Chondrocyte (in vitro differentiated cells): Measurements from ENCODE around the gene ACBD6. TPM values are rescaled to one million over a fixed set of nuclear protein-coding genes. Genes with fewer than 3 reads are reported as not detected.
"Not testable (repeated sequence)": the region's sequence is repeated elsewhere in the genome, so short reads cannot be mapped to it uniquely, and the experiment has no call there.

Experiments used
- DNase-seq: peaks from one replicate; pipeline ENCODE4 v3.0.0; 2021; ENCODE audit warnings: mixed read lengths, low spot score
- H3K27ac Mint-ChIP-seq: one replicate; pipeline ENCODE4 v1.8.0; 2021; ENCODE audit warnings: mild to moderate bottlenecking, moderate library complexity, mixed read lengths; ENCODE audit not compliant: unreplicated experiment
- H3K27me3 Mint-ChIP-seq: 2 replicates; pipeline ENCODE4 v1.8.0; 2021; ENCODE audit warnings: low read depth, mixed read lengths
- H3K36me3 Mint-ChIP-seq: 2 replicates; pipeline ENCODE4 v1.8.0; 2021; ENCODE audit warnings: low read depth, mixed read lengths
- H3K4me1 Mint-ChIP-seq: 2 replicates; pipeline ENCODE4 v1.8.0; 2021; ENCODE audit warnings: low read depth, mild to moderate bottlenecking, mixed read lengths
- H3K4me3 Mint-ChIP-seq: one replicate; pipeline ENCODE4 v1.8.0; 2021; ENCODE audit warnings: mild to moderate bottlenecking, moderate library complexity, mixed read lengths; ENCODE audit not compliant: unreplicated experiment
- H3K9me3 Mint-ChIP-seq: 2 replicates; pipeline ENCODE4 v1.8.0; 2021; ENCODE audit warnings: low read depth, mixed read lengths
- total RNA-seq: library from RNA; stranded (reverse); gene quantifications from 3 replicates; pipeline ENCODE4 v1.2.1, GENCODE V29; 2021
- TF ChIP-seq, protein P1 (sequence below): fragments of 200-600 bp; sonication (generic); IDR thresholded peaks from 2 replicates; pipeline ENCODE4 v1.5.0; 2021; ENCODE audit warnings: antibody characterized with exemption, mild to moderate bottlenecking, moderate library complexity

ACBD6 gene
- total RNA-seq, 1 donor from 2014 or later, result 43.4 TPM

DNA sequence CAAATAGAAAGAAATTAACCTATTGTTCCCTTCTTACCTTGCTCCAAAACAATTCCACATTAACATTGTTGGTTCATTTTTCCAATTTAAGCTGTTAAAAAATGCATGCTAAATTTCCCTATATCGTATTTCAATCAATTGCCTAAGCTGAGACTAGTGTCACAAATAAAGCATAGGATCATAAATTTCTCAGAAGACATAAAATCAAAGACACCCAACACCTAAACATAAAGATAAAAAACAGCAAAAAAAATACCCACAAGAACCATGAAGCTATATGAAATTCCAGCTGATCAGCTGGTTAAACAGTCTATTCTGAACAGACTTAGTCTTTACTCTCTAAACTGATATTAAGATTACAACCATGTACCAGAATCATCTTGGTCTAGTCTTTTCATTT is 32.3 kb downstream of the ACBD6 start:
- Mint-ChIP-seq H3K36me3 (peaks cover 12% of the 10 kb centered on the region), H3K4me3 (no peak overlapping the region), H3K4me1 (peaks cover 3% of the 10 kb centered on the region), H3K27me3 (no peaks in the 10 kb centered on the region), H3K27ac (no peak overlapping the region), H3K9me3 (peaks cover 3% of the 10 kb centered on the region)
- no peak for DNase-seq
- TF ChIP-seq, protein P1, sequence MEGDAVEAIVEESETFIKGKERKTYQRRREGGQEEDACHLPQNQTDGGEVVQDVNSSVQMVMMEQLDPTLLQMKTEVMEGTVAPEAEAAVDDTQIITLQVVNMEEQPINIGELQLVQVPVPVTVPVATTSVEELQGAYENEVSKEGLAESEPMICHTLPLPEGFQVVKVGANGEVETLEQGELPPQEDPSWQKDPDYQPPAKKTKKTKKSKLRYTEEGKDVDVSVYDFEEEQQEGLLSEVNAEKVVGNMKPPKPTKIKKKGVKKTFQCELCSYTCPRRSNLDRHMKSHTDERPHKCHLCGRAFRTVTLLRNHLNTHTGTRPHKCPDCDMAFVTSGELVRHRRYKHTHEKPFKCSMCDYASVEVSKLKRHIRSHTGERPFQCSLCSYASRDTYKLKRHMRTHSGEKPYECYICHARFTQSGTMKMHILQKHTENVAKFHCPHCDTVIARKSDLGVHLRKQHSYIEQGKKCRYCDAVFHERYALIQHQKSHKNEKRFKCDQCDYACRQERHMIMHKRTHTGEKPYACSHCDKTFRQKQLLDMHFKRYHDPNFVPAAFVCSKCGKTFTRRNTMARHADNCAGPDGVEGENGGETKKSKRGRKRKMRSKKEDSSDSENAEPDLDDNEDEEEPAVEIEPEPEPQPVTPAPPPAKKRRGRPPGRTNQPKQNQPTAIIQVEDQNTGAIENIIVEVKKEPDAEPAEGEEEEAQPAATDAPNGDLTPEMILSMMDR, result no peak

DNA sequence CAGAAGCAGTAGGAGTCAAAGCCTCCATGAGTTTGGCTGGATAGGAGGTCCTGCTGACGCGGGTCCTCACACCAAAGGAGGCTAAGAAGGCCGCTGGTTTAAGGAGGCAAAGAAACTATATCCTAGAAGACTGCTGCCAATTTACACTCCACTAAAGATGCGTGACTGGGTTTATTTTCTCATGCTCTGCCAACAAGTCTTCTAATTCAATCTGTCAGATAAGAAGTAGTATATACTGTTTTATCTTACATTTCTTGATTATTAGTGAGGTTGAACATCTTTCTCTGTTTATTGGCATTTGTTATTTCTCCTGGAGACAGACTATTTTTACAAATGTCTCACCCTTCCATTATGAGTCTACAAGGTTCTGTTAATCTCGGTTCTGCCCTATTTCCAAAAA is 34.1 kb downstream of the ACBD6 start:
- no peak for DNase-seq
- TF ChIP-seq, protein P1, result no peak
- Mint-ChIP-seq H3K4me1 (peaks cover 3% of the 10 kb centered on the region), H3K4me3 (no peak overlapping the region), H3K9me3 (peaks cover 17% of the 10 kb centered on the region), H3K36me3 (peaks cover 24% of the 10 kb centered on the region), H3K27me3 (no peaks in the 10 kb centered on the region), H3K27ac (no peak overlapping the region)

DNA sequence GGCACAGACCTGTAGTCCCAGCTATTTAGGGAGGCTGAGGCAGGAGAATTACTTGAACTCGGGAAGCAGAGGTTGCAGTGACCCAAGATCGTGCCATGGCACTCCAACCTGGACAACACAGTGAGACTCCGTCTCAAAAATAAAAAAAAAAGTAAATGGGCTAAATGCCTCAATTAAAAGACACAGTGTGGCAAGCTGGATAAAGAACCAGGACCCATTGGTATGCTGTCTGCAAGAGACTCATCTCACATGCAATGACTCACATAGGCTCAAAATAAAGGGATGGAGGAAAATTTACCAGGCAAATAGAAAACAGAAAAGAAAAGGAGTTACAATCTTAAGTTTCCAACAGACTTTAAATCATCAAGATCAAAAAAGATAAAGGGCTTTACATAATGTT is 40.3 kb downstream of the ACBD6 start:
- no peak for DNase-seq
- Mint-ChIP-seq H3K27me3 (no peaks in the 10 kb centered on the region), H3K4me3 (no peak overlapping the region), H3K9me3 (peaks cover 41% of the 10 kb centered on the region), H3K36me3 (peaks cover 37% of the 10 kb centered on the region), H3K4me1 (peaks cover 10% of the 10 kb centered on the region), H3K27ac (no peak overlapping the region)
- TF ChIP-seq, protein P1, result no peak

DNA sequence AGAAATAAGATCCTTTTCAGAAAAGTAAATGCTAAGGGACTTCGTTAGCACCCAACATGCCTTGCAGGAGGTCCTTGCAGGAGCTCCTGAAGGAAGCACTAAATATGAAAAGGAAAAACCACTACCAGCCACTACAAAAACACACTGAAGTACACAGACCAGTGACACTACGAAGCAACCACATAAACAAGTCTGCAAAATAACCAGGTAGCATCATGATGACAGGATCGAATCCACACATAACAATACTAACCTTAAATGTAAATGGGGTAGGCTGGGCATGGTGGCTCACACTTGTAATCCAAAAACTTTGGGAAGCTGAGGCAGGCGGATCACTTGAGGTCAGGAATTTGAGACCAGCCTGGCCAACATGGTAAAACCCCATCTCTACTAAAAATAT is 40.7 kb downstream of the ACBD6 start:
- H3K36me3 Mint-ChIP-seq, result peaks cover 37% of the 10 kb centered on the region
- peaks cover 41% of the 10 kb centered on the region for H3K9me3 Mint-ChIP-seq

DNA sequence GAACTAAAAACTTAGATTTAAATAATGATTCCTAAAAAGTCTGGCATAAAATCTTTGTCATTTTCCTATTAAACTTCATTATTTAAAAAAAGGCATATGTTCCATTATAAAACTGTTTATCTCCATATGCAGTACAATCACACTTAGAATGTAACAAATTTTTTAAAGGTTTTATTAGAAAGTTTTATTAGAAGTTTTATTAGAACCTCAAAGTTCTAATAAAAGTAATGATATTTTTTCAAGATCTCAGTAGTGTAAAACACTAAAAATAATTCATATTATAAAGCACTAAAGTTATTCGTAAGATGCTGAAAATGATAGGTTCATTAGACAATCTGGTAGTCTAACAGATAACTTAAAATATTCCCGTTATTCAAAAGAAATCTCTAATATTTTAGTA is 43.6 kb downstream of the ACBD6 start:
- Mint-ChIP-seq H3K36me3 (peaks cover 34% of the 10 kb centered on the region), H3K9me3 (peaks cover 38% of the 10 kb centered on the region), H3K27me3 (no peaks in the 10 kb centered on the region), H3K4me1 (peaks cover 10% of the 10 kb centered on the region), H3K27ac (no peak overlapping the region), H3K4me3 (no peak overlapping the region)
- DNase-seq, result no peak
- TF ChIP-seq, protein P1, result no peak

More for the DNA sequence above, 40.7 kb downstream of the ACBD6 start:
- not testable (repeated sequence) for DNase-seq, H3K4me1 Mint-ChIP-seq, H3K27me3 Mint-ChIP-seq, H3K27ac Mint-ChIP-seq, H3K4me3 Mint-ChIP-seq

DNA sequence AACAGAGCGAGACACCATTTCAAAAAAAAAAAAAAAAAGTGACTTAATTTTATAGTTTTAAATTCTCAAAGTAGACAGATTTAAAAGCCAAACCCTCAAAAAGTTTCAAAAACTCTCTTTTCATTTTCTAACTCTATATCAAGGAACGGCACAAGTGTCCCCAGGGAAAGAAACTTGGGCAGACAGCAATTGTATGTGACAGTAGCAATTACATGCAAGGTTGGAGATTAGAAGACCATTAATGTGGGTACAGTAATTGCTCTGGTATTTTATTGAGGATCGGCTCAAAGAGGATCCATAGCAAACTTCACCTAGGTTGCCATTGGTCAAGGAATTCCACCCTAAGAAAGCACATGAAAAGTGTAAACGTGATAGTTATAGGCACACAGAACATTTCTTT is 46.2 kb downstream of the ACBD6 start:
- peaks cover 26% of the 10 kb centered on the region for H3K36me3 Mint-ChIP-seq
- no peak overlapping the region for H3K4me3 Mint-ChIP-seq
- DNase-seq, result no peak
- peaks cover 32% of the 10 kb centered on the region for H3K9me3 Mint-ChIP-seq
- no peak overlapping the region for H3K27ac Mint-ChIP-seq
- peaks cover 10% of the 10 kb centered on the region for H3K4me1 Mint-ChIP-seq
- TF ChIP-seq, protein P1, result no peak
- no peaks in the 10 kb centered on the region for H3K27me3 Mint-ChIP-seq
